ENCODE data around the gene PATZ1.

DNA sequence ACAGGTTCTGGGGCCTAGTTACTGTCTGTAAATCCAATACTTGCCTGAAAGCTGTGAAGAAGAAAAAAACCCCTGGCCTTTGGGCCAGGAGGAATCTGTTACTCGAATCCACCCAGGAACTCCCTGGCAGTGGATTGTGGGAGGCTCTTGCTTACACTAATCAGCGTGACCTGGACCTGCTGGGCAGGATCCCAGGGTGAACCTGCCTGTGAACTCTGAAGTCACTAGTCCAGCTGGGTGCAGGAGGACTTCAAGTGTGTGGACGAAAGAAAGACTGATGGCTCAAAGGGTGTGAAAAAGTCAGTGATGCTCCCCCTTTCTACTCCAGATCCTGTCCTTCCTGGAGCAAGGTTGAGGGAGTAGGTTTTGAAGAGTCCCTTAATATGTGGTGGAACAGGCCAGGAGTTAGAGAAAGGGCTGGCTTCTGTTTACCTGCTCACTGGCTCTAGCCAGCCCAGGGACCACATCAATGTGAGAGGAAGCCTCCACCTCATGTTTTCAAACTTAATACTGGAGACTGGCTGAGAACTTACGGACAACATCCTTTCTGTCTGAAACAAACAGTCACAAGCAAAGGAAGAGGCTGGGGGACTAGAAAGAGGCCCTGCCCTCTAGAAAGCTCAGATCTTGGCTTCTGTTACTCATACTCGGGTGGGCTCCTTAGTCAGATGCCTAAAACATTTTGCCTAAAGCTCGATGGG is 67.4 kb downstream of the PATZ1 start:
- TF ChIP-seq, protein P1, sequence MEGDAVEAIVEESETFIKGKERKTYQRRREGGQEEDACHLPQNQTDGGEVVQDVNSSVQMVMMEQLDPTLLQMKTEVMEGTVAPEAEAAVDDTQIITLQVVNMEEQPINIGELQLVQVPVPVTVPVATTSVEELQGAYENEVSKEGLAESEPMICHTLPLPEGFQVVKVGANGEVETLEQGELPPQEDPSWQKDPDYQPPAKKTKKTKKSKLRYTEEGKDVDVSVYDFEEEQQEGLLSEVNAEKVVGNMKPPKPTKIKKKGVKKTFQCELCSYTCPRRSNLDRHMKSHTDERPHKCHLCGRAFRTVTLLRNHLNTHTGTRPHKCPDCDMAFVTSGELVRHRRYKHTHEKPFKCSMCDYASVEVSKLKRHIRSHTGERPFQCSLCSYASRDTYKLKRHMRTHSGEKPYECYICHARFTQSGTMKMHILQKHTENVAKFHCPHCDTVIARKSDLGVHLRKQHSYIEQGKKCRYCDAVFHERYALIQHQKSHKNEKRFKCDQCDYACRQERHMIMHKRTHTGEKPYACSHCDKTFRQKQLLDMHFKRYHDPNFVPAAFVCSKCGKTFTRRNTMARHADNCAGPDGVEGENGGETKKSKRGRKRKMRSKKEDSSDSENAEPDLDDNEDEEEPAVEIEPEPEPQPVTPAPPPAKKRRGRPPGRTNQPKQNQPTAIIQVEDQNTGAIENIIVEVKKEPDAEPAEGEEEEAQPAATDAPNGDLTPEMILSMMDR (IDR thresholded peaks at IDR 0.05): no peak
- no peak for TF ChIP-seq POLR2AphosphoS5 (IDR thresholded peaks at IDR 0.05; ENCODE audit: insufficient read depth in 1 of 2, low read depth in 1 of 2)

Measured in vagina (tissue), 2 donors.